Activated CD4-positive, alpha-beta T cell treated with anti-CD3 and anti-CD28 coated beads, Interleukin-2, amount 10 ng/mL, durations not matched to agents 7 days and 5 days (primary cell): Measurements from ENCODE around the gene ARMH4. TPM values are rescaled to one million over a fixed set of nuclear protein-coding genes. Genes with fewer than 3 reads are reported as not detected.

Experiments used
- CTCF ChIA-PET: fragments of 350-600 bp; sonication (Branson Sonifier 250); formaldehyde crosslinking; loops from one replicate; lab custom pipeline; 2021; ENCODE audit warnings: antibody characterized with exemption; lab: Charles Lee
- POLR2A ChIA-PET: fragments of 350-600 bp; sonication (Branson Sonifier 250); formaldehyde crosslinking; loops from one replicate; lab custom pipeline; 2021; ENCODE audit warnings: antibody characterized with exemption; lab: Charles Lee
- DNase-seq: peaks from one replicate; pipeline ENCODE4 v3.0.0-alpha.2; 2020
- H3K27ac Mint-ChIP-seq: one replicate; pipeline ENCODE4 v1.8.0; 2021; ENCODE audit warnings: mild to moderate bottlenecking, moderate library complexity, mixed read lengths
- H3K27me3 Mint-ChIP-seq: one replicate; pipeline ENCODE4 v1.8.0; 2021; ENCODE audit warnings: mixed read lengths
- H3K36me3 Mint-ChIP-seq: one replicate; pipeline ENCODE4 v1.8.0; 2021; ENCODE audit warnings: low read depth, mixed read lengths
- H3K4me1 Mint-ChIP-seq: one replicate; pipeline ENCODE4 v1.8.0; 2021; ENCODE audit warnings: mixed read lengths
- H3K4me3 Mint-ChIP-seq: one replicate; pipeline ENCODE4 v1.8.0; 2021; ENCODE audit warnings: mild to moderate bottlenecking, moderate library complexity, mixed read lengths
- H3K9me3 Mint-ChIP-seq: one replicate; pipeline ENCODE4 v1.8.0; 2021; ENCODE audit warnings: mixed read lengths
- total RNA-seq, 2 experiments: library from RNA; stranded (reverse); gene quantifications; one replicate each; pipeline ENCODE4 v1.2.3, GENCODE V29; 2021

The ARMH4 gene
- total RNA-seq, 2 experiments from 2014 or later, result 0.07 TPM; not detected in 1

DNA sequence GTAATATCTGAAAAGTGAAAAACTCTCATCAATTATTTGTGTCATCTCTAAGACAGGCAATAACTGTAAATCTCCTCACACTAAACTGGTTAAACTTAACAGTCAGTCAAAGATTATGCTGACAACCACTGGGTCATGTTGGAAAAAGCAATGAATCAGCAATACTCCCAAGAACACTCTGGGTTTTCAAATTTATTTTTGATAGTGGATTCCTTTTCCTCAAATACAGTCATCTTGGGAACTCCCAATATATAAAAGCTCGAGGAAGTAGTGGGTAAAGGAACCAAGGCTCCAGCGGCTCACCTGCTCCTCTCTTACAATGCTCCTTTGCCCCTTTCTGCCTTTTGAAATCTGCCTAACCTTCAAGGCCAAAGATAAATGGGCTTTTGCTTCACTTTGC is 70.0 kb downstream of the ARMH4 start:
- no peaks in the 10 kb centered on the region for H3K4me1 Mint-ChIP-seq
- H3K4me3 Mint-ChIP-seq, result no peak overlapping the region
- no peak overlapping the region for H3K27ac Mint-ChIP-seq
- no peaks in the 10 kb centered on the region for H3K36me3 Mint-ChIP-seq
- ChIA-PET CTCF (no interaction called here), POLR2A (no interaction called here)
- no peak for DNase-seq
- peaks cover 26% of the 10 kb centered on the region for H3K27me3 Mint-ChIP-seq
- no peaks in the 10 kb centered on the region for H3K9me3 Mint-ChIP-seq

DNA sequence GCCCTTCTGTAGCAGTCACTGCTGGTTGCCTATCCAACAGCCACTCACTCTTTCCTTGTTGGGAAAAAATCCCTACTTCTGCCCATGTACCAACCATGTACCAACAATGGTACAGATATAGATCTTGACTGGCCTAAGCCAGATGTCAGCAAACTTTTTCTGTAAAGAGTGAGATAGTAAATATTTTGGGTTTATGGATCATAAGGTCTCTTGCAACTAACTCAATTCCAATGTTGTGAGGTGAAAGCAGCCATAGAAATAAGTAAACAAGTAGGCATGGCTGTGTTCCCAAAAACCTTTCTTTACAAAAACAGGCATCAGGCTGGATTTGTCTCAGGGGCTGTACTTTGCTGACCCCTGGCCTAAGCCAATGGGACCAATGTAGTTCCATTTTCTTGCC is 73.5 kb downstream of the ARMH4 start:
- CTCF ChIA-PET, result no interaction called here

DNA sequence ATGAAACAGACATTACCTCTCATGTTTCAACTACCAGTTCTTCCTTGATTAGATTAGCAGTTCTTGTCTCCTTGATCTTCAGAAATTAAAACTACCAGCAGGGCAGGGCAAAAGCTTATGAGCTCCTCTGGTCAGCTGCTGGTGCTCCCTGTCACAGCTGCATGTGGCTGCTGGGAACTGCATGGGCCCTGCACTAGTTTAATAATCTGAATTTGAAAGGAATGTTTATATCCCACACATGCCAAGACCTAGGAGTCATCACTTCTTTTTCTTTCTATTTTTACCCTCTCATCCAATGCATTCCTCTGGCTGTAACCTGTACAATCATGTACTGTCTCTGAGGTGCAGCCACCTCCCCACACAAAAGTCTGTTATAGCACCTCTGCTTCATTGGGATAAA is 73.9 kb downstream of the ARMH4 start:
- no peak for DNase-seq
- no peak overlapping the region for H3K4me3 Mint-ChIP-seq
- H3K27ac Mint-ChIP-seq, result no peak overlapping the region
- H3K36me3 Mint-ChIP-seq, result no peaks in the 10 kb centered on the region
- H3K4me1 Mint-ChIP-seq, result no peaks in the 10 kb centered on the region
- peaks cover 9% of the 10 kb centered on the region for H3K27me3 Mint-ChIP-seq
- no peaks in the 10 kb centered on the region for H3K9me3 Mint-ChIP-seq
- POLR2A ChIA-PET, result no interaction called here
- CTCF ChIA-PET, result no interaction called here

More for the DNA sequence above, 73.5 kb downstream of the ARMH4 start:
- Mint-ChIP-seq H3K9me3 (no peaks in the 10 kb centered on the region), H3K4me3 (no peak overlapping the region), H3K36me3 (no peaks in the 10 kb centered on the region), H3K27ac (no peak overlapping the region), H3K4me1 (no peaks in the 10 kb centered on the region), H3K27me3 (peaks cover 9% of the 10 kb centered on the region)
- DNase-seq, result no peak
- POLR2A ChIA-PET, result no interaction called here

DNA sequence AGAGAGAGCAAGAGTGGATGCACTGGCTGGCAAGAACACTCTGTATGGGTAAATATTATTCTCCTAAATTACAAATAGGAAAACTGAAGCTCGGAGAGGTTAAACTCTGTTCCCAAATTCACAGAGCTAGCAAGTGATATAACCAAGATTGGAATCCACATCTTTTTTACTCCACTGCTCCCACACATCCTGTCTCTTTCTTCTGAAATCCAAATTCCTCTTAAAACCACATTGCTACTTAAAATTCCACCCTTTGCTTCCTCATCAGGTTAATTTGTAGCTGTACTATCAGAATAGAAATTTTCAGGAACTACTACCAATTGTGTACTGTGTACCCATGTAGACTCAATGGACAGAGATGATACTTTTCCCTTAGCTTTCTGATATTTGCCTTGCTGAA is 74.4 kb downstream of the ARMH4 start:
- H3K27me3 Mint-ChIP-seq, result peaks cover 6% of the 10 kb centered on the region
- H3K4me1 Mint-ChIP-seq, result no peaks in the 10 kb centered on the region
- H3K9me3 Mint-ChIP-seq, result no peaks in the 10 kb centered on the region
- no peaks in the 10 kb centered on the region for H3K36me3 Mint-ChIP-seq
- DNase-seq, result no peak
- ChIA-PET POLR2A (no interaction called here), CTCF (no interaction called here)
- H3K4me3 Mint-ChIP-seq, result no peak overlapping the region
- no peak overlapping the region for H3K27ac Mint-ChIP-seq

DNA sequence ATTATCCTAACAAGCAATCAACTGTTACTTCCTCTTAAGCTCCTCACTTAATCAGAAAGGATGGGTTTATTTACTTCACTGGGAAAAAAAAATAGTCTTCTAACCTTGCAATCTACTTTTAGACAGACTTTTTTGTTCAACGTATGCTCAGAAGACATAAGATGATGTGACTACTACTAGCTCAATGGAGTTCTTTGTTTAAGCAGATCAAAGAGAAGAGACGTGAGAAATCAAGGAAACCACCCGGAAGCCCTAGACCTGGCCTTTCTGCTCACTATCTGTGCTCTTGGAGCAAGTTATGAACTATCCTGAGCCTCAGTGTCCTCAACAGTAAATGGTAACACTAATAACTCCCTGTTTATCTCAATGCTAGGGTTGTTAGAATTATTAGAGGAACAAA is 78.5 kb downstream of the ARMH4 start:
- Mint-ChIP-seq H3K9me3 (no peaks in the 10 kb centered on the region), H3K27ac (no peak overlapping the region), H3K4me3 (no peak overlapping the region), H3K36me3 (no peaks in the 10 kb centered on the region), H3K27me3 (peaks cover 6% of the 10 kb centered on the region), H3K4me1 (no peaks in the 10 kb centered on the region)
- ChIA-PET POLR2A (no interaction called here), CTCF (no interaction called here)
- no peak for DNase-seq

- no peaks in the 10 kb centered on the region for H3K36me3 Mint-ChIP-seq
- CTCF ChIA-PET, result no interaction called here
- peaks cover 9% of the 10 kb centered on the region for H3K27me3 Mint-ChIP-seq
- H3K4me1 Mint-ChIP-seq, result no peaks in the 10 kb centered on the region
- POLR2A ChIA-PET, result no interaction called here
- no peak overlapping the region for H3K4me3 Mint-ChIP-seq
- H3K27ac Mint-ChIP-seq, result no peak overlapping the region
- H3K9me3 Mint-ChIP-seq, result no peaks in the 10 kb centered on the region
- DNase-seq, result peak; percentile 66
Observed at GRCh38 chr14:58072288-58073071, 79.5 kb downstream of the ARMH4 start.

DNA sequence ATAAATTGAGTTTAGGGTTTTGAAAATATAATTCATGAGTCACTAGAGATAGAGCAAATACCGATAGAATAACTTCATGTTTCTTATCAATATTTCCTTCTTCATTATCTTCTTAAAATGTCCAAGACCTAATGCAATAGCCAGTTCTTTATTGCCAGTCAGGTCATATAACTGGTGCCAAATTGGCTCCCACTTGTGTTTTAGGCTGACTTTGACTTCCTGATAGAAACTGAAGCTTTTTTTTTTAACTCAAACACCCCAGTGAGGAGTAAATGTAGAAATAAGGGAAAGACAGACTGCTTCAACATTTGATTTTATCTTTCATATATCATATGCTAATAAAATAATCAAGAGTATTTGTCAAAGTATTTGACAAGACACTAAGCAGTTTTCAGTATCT is 80.7 kb downstream of the ARMH4 start:
- Mint-ChIP-seq H3K27ac (no peak overlapping the region), H3K4me3 (no peak overlapping the region), H3K27me3 (peaks cover 9% of the 10 kb centered on the region), H3K4me1 (no peaks in the 10 kb centered on the region), H3K36me3 (no peaks in the 10 kb centered on the region), H3K9me3 (no peaks in the 10 kb centered on the region)
- CTCF ChIA-PET, result interaction anchor here (0.6 kb wide), 1 partner anchor 1695 kb away, joined by 6 read pairs; no protein-coding TSS in a partner anchor
- POLR2A ChIA-PET, result no interaction called here
- no peak for DNase-seq

GRCh38 chr14:58068306-58068705 is 83.7 kb downstream of the ARMH4 start:
- Mint-ChIP-seq H3K27ac (no peak overlapping the region), H3K27me3 (peaks cover 4% of the 10 kb centered on the region), H3K9me3 (no peaks in the 10 kb centered on the region), H3K4me3 (no peak overlapping the region), H3K4me1 (no peaks in the 10 kb centered on the region), H3K36me3 (no peaks in the 10 kb centered on the region)
- DNase-seq, result no peak
- ChIA-PET CTCF (no interaction called here), POLR2A (no interaction called here)

DNA sequence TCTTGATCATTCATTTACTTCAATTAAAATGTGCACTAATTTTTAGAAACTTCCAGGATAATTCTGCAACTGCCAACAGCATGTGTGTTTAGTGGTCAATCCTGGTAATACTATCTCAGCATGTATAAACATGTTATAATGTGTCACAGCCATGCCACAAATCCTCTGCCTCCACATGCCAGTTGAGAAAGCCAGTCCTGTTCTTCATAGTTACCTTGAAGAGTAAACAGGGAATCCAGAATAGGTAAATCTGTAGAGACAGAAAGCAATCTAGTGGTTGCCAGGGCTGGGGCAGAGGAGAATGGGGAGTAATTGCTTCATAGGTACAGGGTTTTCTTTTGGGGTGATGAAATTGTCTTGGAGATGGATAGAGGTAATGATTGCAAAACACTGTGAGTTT is 85.9 kb downstream of the ARMH4 start:
- ChIA-PET POLR2A (no interaction called here), CTCF (no interaction called here)
- DNase-seq, result no peak
- Mint-ChIP-seq H3K36me3 (no peaks in the 10 kb centered on the region), H3K27ac (no peak overlapping the region), H3K4me1 (no peaks in the 10 kb centered on the region), H3K9me3 (no peaks in the 10 kb centered on the region), H3K4me3 (no peak overlapping the region), H3K27me3 (peaks cover 5% of the 10 kb centered on the region)

DNA sequence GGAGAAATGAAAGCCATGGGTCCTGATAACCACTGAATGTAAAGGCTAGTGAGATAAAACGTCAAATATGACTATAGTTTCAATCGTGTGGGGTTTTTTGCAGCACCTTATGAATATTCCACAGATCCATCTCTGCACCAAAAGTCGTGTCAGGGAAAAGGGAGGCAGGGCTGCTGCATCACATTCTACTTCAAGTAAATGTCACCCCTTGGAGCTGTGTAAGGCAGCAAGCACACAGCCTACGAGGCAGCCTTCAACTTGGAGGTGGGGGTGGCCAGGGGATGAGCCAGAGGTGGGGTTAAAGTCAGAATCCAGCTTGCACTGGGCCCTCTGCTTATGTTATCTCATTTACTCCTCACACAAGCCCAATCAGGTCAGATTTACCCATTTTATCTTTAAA is 90.4 kb downstream of the ARMH4 start:
- Mint-ChIP-seq H3K36me3 (no peaks in the 10 kb centered on the region), H3K9me3 (no peaks in the 10 kb centered on the region)
- POLR2A ChIA-PET, result no interaction called here

GRCh38 chr14:58060898-58061297 is 91.1 kb downstream of the ARMH4 start:
- CTCF ChIA-PET, result no interaction called here
- Mint-ChIP-seq H3K27ac (no peak overlapping the region), H3K4me1 (no peaks in the 10 kb centered on the region), H3K36me3 (no peaks in the 10 kb centered on the region), H3K27me3 (peaks cover 5% of the 10 kb centered on the region), H3K9me3 (no peaks in the 10 kb centered on the region), H3K4me3 (no peak overlapping the region)
- POLR2A ChIA-PET, result no interaction called here
- no peak for DNase-seq

More for the DNA sequence above, 90.4 kb downstream of the ARMH4 start:
- no peak overlapping the region for H3K4me3 Mint-ChIP-seq
- CTCF ChIA-PET, result no interaction called here
- H3K4me1 Mint-ChIP-seq, result no peaks in the 10 kb centered on the region
- H3K27me3 Mint-ChIP-seq, result peaks cover 5% of the 10 kb centered on the region
- DNase-seq, result no peak
- no peak overlapping the region for H3K27ac Mint-ChIP-seq

DNA sequence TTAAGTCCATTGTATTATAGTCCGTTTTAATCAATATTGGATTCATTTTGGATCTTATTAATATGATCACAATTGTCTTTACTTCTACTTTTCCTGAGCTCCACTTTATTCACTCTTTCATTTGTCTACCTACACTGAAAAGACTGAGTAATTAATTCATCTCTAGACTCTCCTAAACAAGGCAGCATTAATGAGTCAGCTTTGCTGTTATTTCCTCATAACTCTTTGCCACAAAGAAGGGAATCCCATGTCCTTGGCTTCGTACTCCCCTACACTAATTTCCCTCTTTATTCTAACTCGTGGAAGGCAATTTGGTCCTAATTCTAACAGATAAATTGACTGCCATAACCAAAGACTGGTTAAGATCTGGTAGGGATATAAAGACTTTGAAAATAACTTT is 91.9 kb downstream of the ARMH4 start:
- no peak overlapping the region for H3K4me3 Mint-ChIP-seq
- H3K4me1 Mint-ChIP-seq, result no peaks in the 10 kb centered on the region
- POLR2A ChIA-PET, result no interaction called here
- H3K9me3 Mint-ChIP-seq, result no peaks in the 10 kb centered on the region
- peaks cover 5% of the 10 kb centered on the region for H3K27me3 Mint-ChIP-seq
- CTCF ChIA-PET, result no interaction called here
- no peaks in the 10 kb centered on the region for H3K36me3 Mint-ChIP-seq
- H3K27ac Mint-ChIP-seq, result no peak overlapping the region
- no peak for DNase-seq

DNA sequence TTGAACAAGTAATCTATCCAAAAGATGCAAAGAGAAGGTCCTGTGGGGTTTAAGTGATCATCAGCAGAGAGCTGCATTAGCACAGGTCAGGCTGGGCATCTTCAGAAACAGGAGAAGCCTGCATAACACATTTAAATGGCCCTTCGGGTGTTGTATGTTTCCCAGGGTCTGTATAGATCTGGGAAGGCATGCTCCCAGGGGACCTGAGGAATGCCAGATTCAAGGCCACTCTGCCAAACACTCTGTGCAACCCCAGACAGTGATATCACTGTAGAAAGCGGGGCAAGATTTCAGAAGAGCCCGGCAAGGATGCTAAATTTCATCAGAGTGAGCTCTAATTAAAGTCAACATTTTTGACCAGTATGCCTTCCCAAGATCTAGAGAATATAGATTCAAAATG is 92.9 kb downstream of the ARMH4 start:
- Mint-ChIP-seq H3K4me3 (no peak overlapping the region), H3K36me3 (no peaks in the 10 kb centered on the region), H3K9me3 (no peaks in the 10 kb centered on the region), H3K27ac (no peak overlapping the region), H3K27me3 (peaks cover 5% of the 10 kb centered on the region), H3K4me1 (no peaks in the 10 kb centered on the region)
- ChIA-PET POLR2A (interaction anchor here (0.7 kb wide), 1 partner anchor 553 kb away, joined by 3 read pairs; no protein-coding TSS in a partner anchor), CTCF (no interaction called here)
- no peak for DNase-seq

DNA sequence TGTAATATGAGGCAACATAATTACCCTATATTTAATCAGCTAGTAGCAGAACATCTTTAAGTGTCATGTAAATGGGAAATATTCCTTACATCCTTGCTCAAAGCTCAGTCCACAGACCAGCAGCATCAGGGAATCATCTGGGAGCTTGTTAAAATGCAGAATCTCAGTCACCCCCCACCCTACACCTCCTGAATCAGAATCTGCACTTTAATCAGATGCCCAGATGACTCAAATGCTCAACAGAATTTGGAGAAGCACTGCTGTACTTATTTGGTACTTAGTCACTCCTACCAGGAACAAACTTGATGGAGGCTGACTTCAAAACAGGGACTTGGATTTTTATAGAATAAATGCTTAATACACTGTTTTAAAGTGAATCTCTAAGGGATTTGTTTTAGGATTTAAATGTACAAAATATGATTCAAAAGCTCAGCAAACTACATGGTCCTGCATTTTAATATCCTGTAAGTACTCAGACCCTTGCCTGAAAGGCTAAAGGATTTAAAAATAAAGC is 96.5 kb downstream of the ARMH4 start:
- no peak for DNase-seq
- Mint-ChIP-seq H3K36me3 (no peaks in the 10 kb centered on the region), H3K4me3 (no peak overlapping the region), H3K27ac (no peak overlapping the region), H3K4me1 (no peaks in the 10 kb centered on the region), H3K27me3 (peaks cover 3% of the 10 kb centered on the region), H3K9me3 (no peaks in the 10 kb centered on the region)
- POLR2A ChIA-PET, result no interaction called here
- CTCF ChIA-PET, result no interaction called here
